ENCODE data around the gene MRPL30. TPM values are rescaled to one million over a fixed set of nuclear protein-coding genes. Genes with fewer than 3 reads are reported as not detected.
"Not testable (repeated sequence)": the region's sequence is repeated elsewhere in the genome, so short reads cannot be mapped to it uniquely, and the experiment has no call there.

The MRPL30 gene
- total and polyA plus RNA-seq, 7 donors, result 21.0 to 40.5 (median 36.4) TPM

DNA sequence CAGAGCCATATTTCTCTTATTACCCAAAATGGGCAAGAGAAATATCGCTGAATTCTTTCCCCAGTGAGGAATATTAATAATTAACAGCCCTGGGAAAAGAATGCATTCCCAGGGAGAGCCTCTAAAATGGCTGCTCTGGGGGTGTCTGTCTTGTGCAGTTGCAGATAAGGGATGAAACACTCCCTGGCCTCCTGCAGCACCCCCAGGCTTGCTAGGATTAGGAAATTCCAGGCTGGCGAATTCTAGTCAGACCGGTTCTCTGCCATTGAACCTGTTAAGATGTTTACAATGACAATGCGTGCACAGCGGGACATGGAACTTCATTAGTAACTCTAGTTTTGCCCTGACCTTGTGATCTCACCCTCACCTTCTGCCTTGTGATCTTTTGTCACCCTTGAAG lies 24.5 kb downstream of the MRPL30 start:
- Histone ChIP-seq H3K4me1 (no peaks in the 10 kb centered on the region), H3K27me3 (no peaks in the 10 kb centered on the region), H3K36me3 (peaks cover 0 to 7% (median 0%) of the 10 kb centered on the region in 4 donors), H3K4me3 (no peak overlapping the region), H3K9me3 (no peaks in the 10 kb centered on the region), H3K27ac (no peak overlapping the region)
- no peak for DNase-seq
- no peak for TF ChIP-seq POLR2A (IDR thresholded peaks at IDR 0.05)
- TF ChIP-seq, protein P1, sequence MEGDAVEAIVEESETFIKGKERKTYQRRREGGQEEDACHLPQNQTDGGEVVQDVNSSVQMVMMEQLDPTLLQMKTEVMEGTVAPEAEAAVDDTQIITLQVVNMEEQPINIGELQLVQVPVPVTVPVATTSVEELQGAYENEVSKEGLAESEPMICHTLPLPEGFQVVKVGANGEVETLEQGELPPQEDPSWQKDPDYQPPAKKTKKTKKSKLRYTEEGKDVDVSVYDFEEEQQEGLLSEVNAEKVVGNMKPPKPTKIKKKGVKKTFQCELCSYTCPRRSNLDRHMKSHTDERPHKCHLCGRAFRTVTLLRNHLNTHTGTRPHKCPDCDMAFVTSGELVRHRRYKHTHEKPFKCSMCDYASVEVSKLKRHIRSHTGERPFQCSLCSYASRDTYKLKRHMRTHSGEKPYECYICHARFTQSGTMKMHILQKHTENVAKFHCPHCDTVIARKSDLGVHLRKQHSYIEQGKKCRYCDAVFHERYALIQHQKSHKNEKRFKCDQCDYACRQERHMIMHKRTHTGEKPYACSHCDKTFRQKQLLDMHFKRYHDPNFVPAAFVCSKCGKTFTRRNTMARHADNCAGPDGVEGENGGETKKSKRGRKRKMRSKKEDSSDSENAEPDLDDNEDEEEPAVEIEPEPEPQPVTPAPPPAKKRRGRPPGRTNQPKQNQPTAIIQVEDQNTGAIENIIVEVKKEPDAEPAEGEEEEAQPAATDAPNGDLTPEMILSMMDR (IDR thresholded peaks at IDR 0.05), result no peak
- no peak for TF ChIP-seq EP300 (IDR thresholded peaks at IDR 0.05)
- TF ChIP-seq POLR2AphosphoS5 (IDR thresholded peaks at IDR 0.05), result no peak
- 87 to 89% methylated on average over 5 of the region's 5 CpGs for WGBS, 2 donors
- intact Hi-C loops (cut with DNase I), result no loop called here

- Histone ChIP-seq H3K27me3 (no peaks in the 10 kb centered on the region), H3K4me3 (no peak overlapping the region), H3K36me3 (peaks cover 0 to 20% (median 0%) of the 10 kb centered on the region in 4 donors), H3K4me1 (no peaks in the 10 kb centered on the region), H3K9me3 (no peaks in the 10 kb centered on the region), H3K27ac (no peak overlapping the region)
- no peak for DNase-seq
- 96% methylated on average over 2 of the region's 2 CpGs for WGBS, 2 donors
- TF ChIP-seq, protein P1 (IDR thresholded peaks at IDR 0.05), result no peak
- no peak for TF ChIP-seq POLR2A (IDR thresholded peaks at IDR 0.05)
- no peak for TF ChIP-seq EP300 (IDR thresholded peaks at IDR 0.05)
- TF ChIP-seq POLR2AphosphoS5 (IDR thresholded peaks at IDR 0.05), result no peak
- intact Hi-C loops (cut with DNase I), result no loop called here
Measured at GRCh38 chr2:99216096-99216495, 35.1 kb downstream of the MRPL30 start.

GRCh38 chr2:99217929-99218501 lies 37.0 kb downstream of the MRPL30 start:
- intact Hi-C loops (cut with DNase I), result no loop called here
- Histone ChIP-seq H3K27ac (no peak overlapping the region), H3K36me3 (peaks cover 0 to 23% (median 0%) of the 10 kb centered on the region in 4 donors), H3K9me3 (no peaks in the 10 kb centered on the region), H3K4me1 (no peaks in the 10 kb centered on the region), H3K27me3 (no peaks in the 10 kb centered on the region), H3K4me3 (no peak overlapping the region)
- WGBS, 2 donors, result 34 to 69% methylated on average over 4 of the region's 4 CpGs
- TF ChIP-seq EP300 (IDR thresholded peaks at IDR 0.05), result no peak
- TF ChIP-seq, protein P1 (IDR thresholded peaks at IDR 0.05), result no peak
- DNase-seq, result no peak

DNA sequence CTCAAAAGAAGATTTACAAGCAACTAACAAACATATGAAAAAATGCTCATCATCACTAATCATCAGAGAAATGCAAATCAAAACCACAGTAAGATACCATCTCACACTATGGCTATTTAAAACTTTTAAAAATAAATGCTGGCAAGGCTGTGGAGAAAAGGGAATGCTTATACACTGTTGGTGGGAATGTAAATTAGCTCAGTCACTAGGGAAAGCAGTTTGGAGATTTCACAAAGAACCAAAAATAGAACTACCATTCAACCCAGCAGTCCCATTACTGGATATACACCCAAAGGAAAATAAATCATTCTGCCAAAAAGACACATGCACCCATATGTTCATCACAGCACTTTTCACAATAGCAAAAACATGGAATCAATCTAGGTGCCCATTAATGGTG lies 52.2 kb downstream of the MRPL30 start:
- H3K9me3 ChIP-seq; H3K27ac ChIP-seq; H3K36me3 ChIP-seq; H3K27me3 ChIP-seq; DNase-seq; intact Hi-C loops (cut with DNase I); H3K4me3 ChIP-seq; H3K4me1 ChIP-seq: not testable (repeated sequence)

- WGBS, 2 donors, result 95 to 97% methylated on average over 6 of the region's 6 CpGs
Measured at GRCh38 chr2:99238599-99238998, 57.6 kb downstream of the MRPL30 start.

More at GRCh38 chr2:99238599-99238998, 57.6 kb downstream of the MRPL30 start:
- Histone ChIP-seq H3K27ac (no peak overlapping the region), H3K9me3 (no peaks in the 10 kb centered on the region), H3K4me1 (no peaks in the 10 kb centered on the region), H3K4me3 (no peak overlapping the region), H3K27me3 (no peaks in the 10 kb centered on the region), H3K36me3 (no peaks in the 10 kb centered on the region)
- DNase-seq, result no peak
- TF ChIP-seq, protein P1 (IDR thresholded peaks at IDR 0.05), result no peak
- no peak for TF ChIP-seq EP300 (IDR thresholded peaks at IDR 0.05)
- TF ChIP-seq POLR2A (IDR thresholded peaks at IDR 0.05), result no peak
- no peak for TF ChIP-seq POLR2AphosphoS5 (IDR thresholded peaks at IDR 0.05)
- intact Hi-C loops (cut with DNase I), result no loop called here
